DND-41 (cell line): ENCODE results near the gene PFDN2.

ENCODE experiments used
- CTCF ChIP-seq: IDR thresholded peaks from 2 replicates; pipeline ENCODE4 v1.5.1; 2012; ENCODE audit warnings: borderline replicate concordance, low read length, moderate library complexity, mild to moderate bottlenecking; ENCODE audit not compliant: poor library complexity, severe bottlenecking; ENCODE audit errors: extremely low read depth
- EZH2 ChIP-seq: IDR thresholded peaks from 3 replicates; pipeline ENCODE4 v1.6.1; 2012; ENCODE audit warnings: borderline replicate concordance, low read depth, mild to moderate bottlenecking, moderate library complexity, low read length, inconsistent platforms; ENCODE audit not compliant: severe bottlenecking

- TF ChIP-seq CTCF, result no peak
- TF ChIP-seq EZH2, result no peak
Observed at GRCh38 chr1:161153176-161153575, 35.3 kb upstream of the PFDN2 start.
